ENCODE data around the gene AKR1C3. TPM values are rescaled to one million over a fixed set of nuclear protein-coding genes. Genes with fewer than 3 reads are reported as not detected.
"Not testable (repeated sequence)": the region's sequence is repeated elsewhere in the genome, so short reads cannot be mapped to it uniquely, and the experiment has no call there.

Gene AKR1C3
- total and polyA plus RNA-seq, 7 experiments from 2014 or later: 2.9 to 22.8 (median 6.1) TPM

DNA sequence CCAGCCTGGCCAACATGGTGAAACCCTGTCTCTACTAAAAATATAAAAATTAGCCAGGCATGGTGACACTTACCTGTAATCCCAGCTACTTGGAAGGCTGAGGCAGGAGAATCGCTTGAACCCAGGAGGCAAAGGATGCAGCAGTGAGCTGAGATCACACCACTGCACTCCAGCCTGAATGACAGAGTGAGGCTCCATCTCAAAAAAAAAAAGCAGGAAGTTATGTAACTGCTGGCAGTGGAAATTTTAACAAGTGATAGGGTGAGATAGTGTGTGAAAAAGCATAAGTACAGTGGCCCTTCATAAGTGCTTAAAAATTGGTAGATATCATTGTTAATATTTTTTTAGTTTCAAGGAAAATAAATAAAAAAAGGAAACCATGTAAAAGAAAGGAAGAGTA lies 12.3 kb downstream of the AKR1C3 start:
- no peak overlapping the region for H3K27ac ChIP-seq (ENCODE audit: low read depth, low read length)
- ATAC-seq: no peak
- no peaks in the 10 kb centered on the region for H3K9me3 ChIP-seq (ENCODE audit: control insufficient read depth in 2 of 3, low read length in 3 of 3)
- H3K9me3 Mint-ChIP-seq: peaks cover 0 to 7% (median 3%) of the 10 kb centered on the region in 11 donors
- no peak for DNase-seq
- intact Hi-C loops (cut with micrococcal nuclease): no loop called here
- H3K27me3 Mint-ChIP-seq: peaks cover 0 to 16% (median 0%) of the 10 kb centered on the region in 5 donors
- no peaks in the 10 kb centered on the region for H3K4me1 ChIP-seq (ENCODE audit: control insufficient read depth in 2 of 2, insufficient read depth in 2 of 2, low read length in 2 of 2)
- ChIA-PET CTCF (no interaction called here), POLR2A (no interaction called here)
- peaks cover 0 to 5% (median 0%) of the 10 kb centered on the region in 7 donors for H3K4me1 Mint-ChIP-seq
- no peak overlapping the region for H3K4me3 ChIP-seq (ENCODE audit: low read length)
- H3K36me3 Mint-ChIP-seq: peaks cover 0 to 59% (median 16%) of the 10 kb centered on the region in 5 donors
- H3K27ac Mint-ChIP-seq: no peak overlapping the region
- no peak overlapping the region for H3K4me3 Mint-ChIP-seq
- no peaks in the 10 kb centered on the region for H3K27me3 ChIP-seq (ENCODE audit: control insufficient read depth in 2 of 2, insufficient read depth in 2 of 2, low read length in 2 of 2)
- H3K36me3 ChIP-seq (ENCODE audit: control insufficient read depth in 2 of 3, insufficient read depth in 3 of 3, low read length in 3 of 3): peaks cover 0 to 6% (median 0%) of the 10 kb centered on the region in 3 experiments

DNA sequence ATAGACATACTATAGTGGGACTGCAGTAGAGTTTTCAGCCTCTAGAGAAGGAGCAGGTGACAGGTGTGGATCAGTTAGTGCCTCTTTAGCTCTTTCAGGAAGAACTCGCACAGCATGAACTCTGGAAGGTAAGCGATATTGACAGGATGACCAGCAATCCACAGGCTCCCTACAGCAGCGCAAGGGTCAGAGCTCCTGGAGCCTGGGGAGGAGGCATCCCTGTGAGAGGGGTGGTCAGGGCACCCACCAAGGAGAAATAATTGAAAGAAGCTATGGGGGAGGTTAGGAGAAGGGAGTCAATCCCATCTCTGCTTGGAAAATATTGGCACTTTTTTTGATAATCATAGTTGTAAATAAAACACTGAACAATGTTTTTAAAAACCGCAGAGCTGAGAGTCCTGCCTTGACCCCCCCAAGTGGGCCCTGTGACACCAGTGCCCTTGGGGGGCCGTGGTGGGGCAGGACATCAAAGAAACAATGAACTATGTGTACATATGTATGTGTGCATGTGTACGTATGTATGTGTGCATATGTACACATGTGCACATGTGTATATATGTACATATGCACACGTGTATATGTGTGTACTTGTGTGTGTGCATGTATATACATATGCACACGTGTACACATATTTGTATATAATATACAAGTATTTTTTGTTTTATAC lies 13.8 kb downstream of the AKR1C3 start:
- H3K9me3 Mint-ChIP-seq: peaks cover 0 to 8% (median 3%) of the 10 kb centered on the region in 11 donors
- peaks cover 0 to 49% (median 16%) of the 10 kb centered on the region in 5 donors for H3K36me3 Mint-ChIP-seq
- POLR2A ChIA-PET: no interaction called here
- Histone ChIP-seq H3K27me3 (ENCODE audit: control insufficient read depth in 2 of 2, insufficient read depth in 2 of 2, low read length in 2 of 2) (no peaks in the 10 kb centered on the region), H3K27ac (ENCODE audit: low read depth, low read length) (no peak overlapping the region), H3K4me3 (ENCODE audit: low read length) (no peak overlapping the region), H3K4me1 (ENCODE audit: control insufficient read depth in 2 of 2, insufficient read depth in 2 of 2, low read length in 2 of 2) (no peaks in the 10 kb centered on the region), H3K9me3 (ENCODE audit: control insufficient read depth in 2 of 3, low read length in 3 of 3) (no peaks in the 10 kb centered on the region), H3K36me3 (ENCODE audit: control insufficient read depth in 2 of 3, insufficient read depth in 3 of 3, low read length in 3 of 3) (peaks cover 0 to 6% (median 0%) of the 10 kb centered on the region in 3 experiments)
- no peak overlapping the region for H3K27ac Mint-ChIP-seq
- intact Hi-C loops (cut with micrococcal nuclease): no loop called here
- peaks cover 0 to 5% (median 0%) of the 10 kb centered on the region in 7 donors for H3K4me1 Mint-ChIP-seq
- peaks cover 0 to 16% (median 0%) of the 10 kb centered on the region in 5 donors for H3K27me3 Mint-ChIP-seq
- CTCF ChIA-PET: interaction anchor here (0.6 kb wide), 1 partner anchor 735 kb away, joined by 3 read pairs; no protein-coding TSS in a partner anchor
- no peak overlapping the region for H3K4me3 Mint-ChIP-seq
- ATAC-seq (no peak), DNase-seq (no peak)

DNA sequence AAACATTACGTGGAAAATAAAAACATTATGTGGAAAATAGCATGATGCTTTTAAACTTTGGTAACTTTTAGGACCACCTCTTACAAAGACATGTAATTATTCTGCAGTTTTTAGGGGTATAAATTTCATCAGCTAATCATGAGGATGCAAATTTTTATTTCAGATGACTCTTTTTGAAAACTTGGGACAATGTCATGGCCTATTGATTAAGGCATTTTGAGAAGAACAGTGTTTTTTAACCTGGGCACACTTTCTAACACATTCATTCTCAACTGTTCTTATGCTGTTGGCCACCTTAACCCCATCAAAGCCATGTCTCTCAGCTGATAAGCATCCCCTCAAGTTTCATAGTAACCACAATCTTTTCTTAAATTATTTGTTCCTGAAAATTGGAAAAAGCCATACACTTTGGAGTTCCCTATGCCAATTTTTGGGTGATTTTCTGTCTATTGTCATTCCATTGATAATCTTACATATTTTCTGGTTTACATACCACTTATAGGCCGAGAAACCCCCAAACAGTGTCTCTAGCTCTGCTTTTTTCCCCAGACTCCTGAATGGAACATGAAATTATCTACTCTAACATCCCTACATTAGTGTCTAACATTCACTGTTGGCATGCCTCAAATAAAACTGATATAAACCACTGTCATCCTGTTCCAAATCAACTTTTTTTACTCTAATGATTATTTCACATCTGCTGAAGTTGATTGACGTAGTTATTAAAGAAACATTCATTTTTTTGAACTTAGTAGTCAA lies 14.6 kb downstream of the AKR1C3 start:
- Mint-ChIP-seq H3K4me3 (no peak overlapping the region), H3K27ac (no peak overlapping the region), H3K9me3 (peaks cover 0 to 8% (median 3%) of the 10 kb centered on the region in 11 donors), H3K4me1 (peaks cover 0 to 5% (median 0%) of the 10 kb centered on the region in 7 donors), H3K36me3 (peaks cover 0 to 42% (median 9%) of the 10 kb centered on the region in 5 donors), H3K27me3 (peaks cover 0 to 16% (median 0%) of the 10 kb centered on the region in 5 donors)
- POLR2A ChIA-PET: no interaction called here
- H3K9me3 ChIP-seq (ENCODE audit: control insufficient read depth in 2 of 3, low read length in 3 of 3): no peaks in the 10 kb centered on the region
- intact Hi-C loops (cut with micrococcal nuclease): no loop called here
- H3K4me3 ChIP-seq (ENCODE audit: low read length): no peak overlapping the region
- H3K36me3 ChIP-seq (ENCODE audit: control insufficient read depth in 2 of 3, insufficient read depth in 3 of 3, low read length in 3 of 3): peaks cover 0 to 6% (median 0%) of the 10 kb centered on the region in 3 experiments
- H3K27me3 ChIP-seq (ENCODE audit: control insufficient read depth in 2 of 2, insufficient read depth in 2 of 2, low read length in 2 of 2): no peaks in the 10 kb centered on the region
- H3K27ac ChIP-seq (ENCODE audit: low read depth, low read length): no peak overlapping the region
- CTCF ChIA-PET: interaction anchor here (0.6 kb wide), 1 partner anchor 734 kb away, joined by 3 read pairs; no protein-coding TSS in a partner anchor
- no peak for DNase-seq
- H3K4me1 ChIP-seq (ENCODE audit: control insufficient read depth in 2 of 2, insufficient read depth in 2 of 2, low read length in 2 of 2): no peaks in the 10 kb centered on the region
- no peak for ATAC-seq

DNA sequence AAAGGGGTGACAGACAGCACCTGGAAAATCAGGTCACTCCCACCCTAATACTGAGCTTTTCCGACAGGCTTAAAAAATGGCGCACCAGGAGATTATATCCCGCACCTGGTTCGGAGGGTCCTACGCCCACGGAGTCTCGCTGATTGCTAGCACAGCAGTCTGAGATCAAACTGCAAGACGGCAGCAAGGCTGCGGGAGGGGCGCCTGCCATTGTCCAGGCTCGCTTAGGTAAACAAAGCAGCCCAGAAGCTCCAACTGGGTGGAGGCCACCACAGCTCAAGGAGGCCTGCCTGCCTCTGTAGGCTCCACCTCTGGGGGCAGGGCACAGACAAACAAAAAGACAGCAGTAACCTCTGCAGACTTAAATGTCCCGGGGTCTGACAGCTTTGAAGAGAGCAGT lies 15.6 kb downstream of the AKR1C3 start:
- H3K36me3 ChIP-seq (ENCODE audit: control insufficient read depth in 2 of 3, insufficient read depth in 3 of 3, low read length in 3 of 3); DNase-seq; H3K27ac Mint-ChIP-seq; ATAC-seq; H3K4me1 ChIP-seq (ENCODE audit: control insufficient read depth in 2 of 2, insufficient read depth in 2 of 2, low read length in 2 of 2); intact Hi-C loops (cut with micrococcal nuclease); H3K4me1 Mint-ChIP-seq; H3K27ac ChIP-seq (ENCODE audit: low read depth, low read length); H3K4me3 ChIP-seq (ENCODE audit: low read length); H3K9me3 ChIP-seq (ENCODE audit: control insufficient read depth in 2 of 3, low read length in 3 of 3); H3K9me3 Mint-ChIP-seq; CTCF ChIA-PET; H3K27me3 ChIP-seq (ENCODE audit: control insufficient read depth in 2 of 2, insufficient read depth in 2 of 2, low read length in 2 of 2); H3K4me3 Mint-ChIP-seq; POLR2A ChIA-PET: not testable (repeated sequence)
- Mint-ChIP-seq H3K36me3 (peaks cover 0 to 38% (median 9%) of the 10 kb centered on the region in 5 donors), H3K27me3 (peaks cover 0 to 16% (median 0%) of the 10 kb centered on the region in 5 donors)

DNA sequence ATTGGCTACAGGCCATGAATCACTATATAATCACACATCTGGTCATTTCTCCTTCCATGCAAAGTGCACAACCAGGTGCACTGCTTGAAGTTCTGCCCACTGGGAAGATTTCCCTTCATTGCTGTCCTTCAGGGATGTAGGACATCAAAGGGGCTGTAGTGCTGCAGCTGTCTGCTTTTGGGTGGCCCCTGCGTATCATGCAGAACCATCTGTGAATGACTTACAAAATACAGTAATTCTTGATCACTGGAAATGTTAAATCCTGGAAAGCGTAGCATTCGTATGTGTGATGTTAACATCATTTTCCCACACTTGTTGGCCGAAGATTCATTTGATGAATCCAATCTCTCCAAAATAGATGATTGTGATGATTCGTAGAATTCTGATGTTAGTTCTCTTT lies 22.4 kb downstream of the AKR1C3 start:
- ChIA-PET POLR2A (no interaction called here), CTCF (no interaction called here)
- no peak overlapping the region for H3K4me3 Mint-ChIP-seq
- no peak overlapping the region for H3K27ac Mint-ChIP-seq
- Histone ChIP-seq H3K9me3 (ENCODE audit: control insufficient read depth in 2 of 3, low read length in 3 of 3) (no peaks in the 10 kb centered on the region), H3K27me3 (ENCODE audit: control insufficient read depth in 2 of 2, insufficient read depth in 2 of 2, low read length in 2 of 2) (no peaks in the 10 kb centered on the region), H3K36me3 (ENCODE audit: control insufficient read depth in 2 of 3, insufficient read depth in 3 of 3, low read length in 3 of 3) (no peaks in the 10 kb centered on the region), H3K4me3 (ENCODE audit: low read length) (no peak overlapping the region), H3K4me1 (ENCODE audit: control insufficient read depth in 2 of 2, insufficient read depth in 2 of 2, low read length in 2 of 2) (no peaks in the 10 kb centered on the region), H3K27ac (ENCODE audit: low read depth, low read length) (no peak overlapping the region)
- ATAC-seq: no peak
- peaks cover 0 to 9% (median 0%) of the 10 kb centered on the region in 7 donors for H3K4me1 Mint-ChIP-seq
- peaks cover 0 to 11% (median 5%) of the 10 kb centered on the region in 11 donors for H3K9me3 Mint-ChIP-seq
- H3K36me3 Mint-ChIP-seq: peaks cover 0 to 3% (median 0%) of the 10 kb centered on the region in 5 donors
- H3K27me3 Mint-ChIP-seq: peaks cover 0 to 9% (median 5%) of the 10 kb centered on the region in 5 donors
- intact Hi-C loops (cut with micrococcal nuclease): no loop called here
- DNase-seq: no peak

DNA sequence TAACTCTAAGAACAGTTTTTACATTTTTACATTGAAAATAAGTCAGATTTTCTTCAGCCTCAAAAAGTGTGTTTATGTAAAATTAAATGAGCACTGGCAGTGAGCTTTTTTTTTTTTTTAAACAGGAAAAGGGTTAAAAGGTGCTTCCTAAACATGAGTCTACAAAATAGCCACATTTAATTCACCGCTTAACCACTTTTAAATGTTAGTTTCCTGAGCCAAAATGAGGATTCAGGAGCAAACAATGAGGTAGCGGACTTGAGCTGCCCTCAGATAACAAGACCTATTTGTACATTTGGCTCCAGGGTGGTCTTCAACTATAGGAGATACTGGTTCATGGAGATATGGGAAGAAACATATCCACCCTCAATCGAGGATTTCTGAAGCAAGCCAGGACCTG lies 22.8 kb downstream of the AKR1C3 start:
- ChIA-PET CTCF (no interaction called here), POLR2A (no interaction called here)
- DNase-seq: no peak
- no peaks in the 10 kb centered on the region for H3K9me3 ChIP-seq (ENCODE audit: control insufficient read depth in 2 of 3, low read length in 3 of 3)
- Mint-ChIP-seq H3K27ac (no peak overlapping the region), H3K4me1 (peaks cover 0 to 9% (median 0%) of the 10 kb centered on the region in 7 donors), H3K4me3 (no peak overlapping the region), H3K27me3 (peaks cover 0 to 9% (median 5%) of the 10 kb centered on the region in 5 donors), H3K9me3 (peaks cover 0 to 11% (median 5%) of the 10 kb centered on the region in 11 donors), H3K36me3 (peaks cover 0 to 3% (median 0%) of the 10 kb centered on the region in 5 donors)
- no peak overlapping the region for H3K4me3 ChIP-seq (ENCODE audit: low read length)
- no peaks in the 10 kb centered on the region for H3K27me3 ChIP-seq (ENCODE audit: control insufficient read depth in 2 of 2, insufficient read depth in 2 of 2, low read length in 2 of 2)
- intact Hi-C loops (cut with micrococcal nuclease): no loop called here
- H3K4me1 ChIP-seq (ENCODE audit: control insufficient read depth in 2 of 2, insufficient read depth in 2 of 2, low read length in 2 of 2): no peaks in the 10 kb centered on the region
- no peaks in the 10 kb centered on the region for H3K36me3 ChIP-seq (ENCODE audit: control insufficient read depth in 2 of 3, insufficient read depth in 3 of 3, low read length in 3 of 3)
- no peak overlapping the region for H3K27ac ChIP-seq (ENCODE audit: low read depth, low read length)
- ATAC-seq: no peak
